ENCODE results near the gene TMEM196. TPM values are rescaled to one million over a fixed set of nuclear protein-coding genes. Genes with fewer than 3 reads are reported as not detected.

The TMEM196 gene
- total RNA-seq, 1 donor from 2014 or later, result not detected

DNA sequence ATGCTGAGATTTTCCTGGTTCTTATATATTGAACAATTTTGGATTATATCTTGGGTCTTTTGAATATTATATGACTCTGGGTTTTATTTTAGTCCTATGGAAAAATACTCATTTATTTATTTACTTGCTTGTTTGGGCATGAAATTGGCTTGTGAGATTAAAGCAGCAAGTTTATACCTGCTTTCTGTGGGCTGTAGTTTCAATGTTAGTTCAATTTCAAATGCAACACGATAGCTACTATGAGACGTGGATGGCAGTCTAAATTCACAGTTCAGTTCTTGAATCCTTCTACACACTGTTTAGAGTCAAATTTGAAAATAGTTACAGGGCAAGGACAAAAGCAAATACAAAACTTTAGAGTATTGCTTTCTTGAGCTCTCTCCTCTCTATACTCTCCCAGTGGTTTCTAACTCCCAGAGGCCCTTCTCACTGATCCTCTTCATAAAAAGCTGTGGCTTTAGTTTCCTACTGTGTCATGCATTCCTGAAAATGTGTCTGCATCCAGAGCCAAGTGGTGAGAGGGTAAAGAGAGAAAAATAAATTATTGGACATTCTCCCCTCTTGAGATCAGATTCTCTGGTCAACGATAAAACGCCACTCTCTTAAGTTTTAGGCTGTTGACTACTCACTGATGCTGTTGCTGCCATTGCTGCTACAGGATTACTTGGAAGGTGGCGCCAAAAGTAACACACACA lies 99.0 kb downstream of the TMEM196 start:
- Histone ChIP-seq H3K36me3 (ENCODE audit: control insufficient read depth, insufficient read depth, low read length) (no peaks in the 10 kb centered on the region), H3K4me3 (ENCODE audit: low read depth, low read length) (no peak overlapping the region), H3K27me3 (ENCODE audit: control insufficient read depth, insufficient read depth, low read length) (no peaks in the 10 kb centered on the region)
- TF ChIP-seq, protein P1, sequence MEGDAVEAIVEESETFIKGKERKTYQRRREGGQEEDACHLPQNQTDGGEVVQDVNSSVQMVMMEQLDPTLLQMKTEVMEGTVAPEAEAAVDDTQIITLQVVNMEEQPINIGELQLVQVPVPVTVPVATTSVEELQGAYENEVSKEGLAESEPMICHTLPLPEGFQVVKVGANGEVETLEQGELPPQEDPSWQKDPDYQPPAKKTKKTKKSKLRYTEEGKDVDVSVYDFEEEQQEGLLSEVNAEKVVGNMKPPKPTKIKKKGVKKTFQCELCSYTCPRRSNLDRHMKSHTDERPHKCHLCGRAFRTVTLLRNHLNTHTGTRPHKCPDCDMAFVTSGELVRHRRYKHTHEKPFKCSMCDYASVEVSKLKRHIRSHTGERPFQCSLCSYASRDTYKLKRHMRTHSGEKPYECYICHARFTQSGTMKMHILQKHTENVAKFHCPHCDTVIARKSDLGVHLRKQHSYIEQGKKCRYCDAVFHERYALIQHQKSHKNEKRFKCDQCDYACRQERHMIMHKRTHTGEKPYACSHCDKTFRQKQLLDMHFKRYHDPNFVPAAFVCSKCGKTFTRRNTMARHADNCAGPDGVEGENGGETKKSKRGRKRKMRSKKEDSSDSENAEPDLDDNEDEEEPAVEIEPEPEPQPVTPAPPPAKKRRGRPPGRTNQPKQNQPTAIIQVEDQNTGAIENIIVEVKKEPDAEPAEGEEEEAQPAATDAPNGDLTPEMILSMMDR (IDR thresholded peaks at IDR 0.05; ENCODE audit: insufficient read depth, low read length, severe bottlenecking), result no peak
- FAIRE-seq (no peak), DNase-seq (ENCODE audit: low read depth) (peak; percentile 81)

DNA sequence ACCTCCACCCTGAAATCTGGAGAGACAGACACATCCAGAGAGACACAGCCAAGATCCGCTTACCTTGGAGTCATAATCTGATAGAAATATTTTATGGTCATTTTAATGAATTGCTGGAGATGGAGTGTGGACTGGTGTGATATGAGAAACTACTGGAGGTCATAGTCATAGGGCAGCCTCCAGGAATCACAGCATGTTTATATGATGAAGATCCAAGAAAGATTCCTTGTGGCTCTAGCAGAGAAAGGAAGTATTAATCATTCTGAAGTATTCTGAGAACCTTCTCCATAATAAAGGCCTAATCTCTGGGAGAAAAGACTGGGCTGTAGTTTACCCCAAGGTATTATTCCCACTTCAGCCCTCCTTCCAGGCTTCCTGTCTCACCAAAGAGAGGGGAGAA lies 102.6 kb downstream of the TMEM196 start:
- Histone ChIP-seq H3K27me3 (ENCODE audit: control insufficient read depth, insufficient read depth, low read length) (no peaks in the 10 kb centered on the region), H3K36me3 (ENCODE audit: control insufficient read depth, insufficient read depth, low read length) (no peaks in the 10 kb centered on the region), H3K4me3 (ENCODE audit: low read depth, low read length) (no peak overlapping the region)
- TF ChIP-seq, protein P1 (IDR thresholded peaks at IDR 0.05; ENCODE audit: insufficient read depth, low read length, severe bottlenecking), result no peak
- no peak for DNase-seq (ENCODE audit: low read depth)
- no peak for FAIRE-seq

Other genes with a start within 250 kb of the TMEM196 start
- 12.3 and 21.1 TPM in 2 replicates for gene POLR1F, start 64.6 kb downstream of the TMEM196 start, total RNA-seq